ENCODE data around the gene MCOLN1.
"Not testable (repeated sequence)": the region's sequence is repeated elsewhere in the genome, so short reads cannot be mapped to it uniquely, and the experiment has no call there.

The MCOLN1 gene

DNA sequence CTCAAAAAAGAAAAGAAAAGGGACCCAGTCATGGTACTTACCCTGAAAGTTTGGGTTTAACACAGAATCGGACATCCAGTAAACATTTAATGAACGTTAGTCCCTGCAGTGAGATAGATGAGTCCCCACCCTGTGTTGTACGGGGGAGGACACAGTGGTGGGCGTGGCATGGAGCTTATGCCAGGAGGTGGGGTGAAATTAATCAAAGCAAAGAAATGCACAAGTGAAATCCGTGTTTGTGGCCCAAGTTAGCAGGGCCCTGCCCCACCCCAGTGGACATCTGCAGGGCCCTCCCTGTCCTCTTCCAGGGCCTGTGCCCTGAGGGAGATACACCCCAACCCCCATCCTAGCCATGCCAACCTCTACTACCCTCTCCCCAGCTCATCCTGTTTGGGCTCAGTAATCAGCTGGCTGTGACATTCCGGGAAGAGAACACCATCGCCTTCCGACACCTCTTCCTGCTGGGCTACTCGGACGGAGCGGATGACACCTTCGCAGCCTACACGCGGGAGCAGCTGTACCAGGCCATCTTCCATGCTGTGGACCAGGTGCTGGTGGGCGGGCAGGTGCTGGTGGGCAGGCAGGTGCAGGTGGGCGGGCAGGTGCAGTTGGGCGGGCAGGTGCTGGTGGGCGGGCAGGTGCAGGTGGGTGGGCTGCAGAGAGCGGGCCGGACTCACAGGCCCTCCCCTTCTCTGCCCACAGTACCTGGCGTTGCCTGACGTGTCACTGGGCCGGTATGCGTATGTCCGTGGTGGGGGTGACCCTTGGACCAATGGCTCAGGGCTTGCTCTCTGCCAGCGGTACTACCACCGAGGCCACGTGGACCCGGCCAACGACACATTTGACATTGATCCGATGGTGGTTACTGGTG lies 3.9 kb downstream of the MCOLN1 start:
- FAIRE-seq, result no peak

DNA sequence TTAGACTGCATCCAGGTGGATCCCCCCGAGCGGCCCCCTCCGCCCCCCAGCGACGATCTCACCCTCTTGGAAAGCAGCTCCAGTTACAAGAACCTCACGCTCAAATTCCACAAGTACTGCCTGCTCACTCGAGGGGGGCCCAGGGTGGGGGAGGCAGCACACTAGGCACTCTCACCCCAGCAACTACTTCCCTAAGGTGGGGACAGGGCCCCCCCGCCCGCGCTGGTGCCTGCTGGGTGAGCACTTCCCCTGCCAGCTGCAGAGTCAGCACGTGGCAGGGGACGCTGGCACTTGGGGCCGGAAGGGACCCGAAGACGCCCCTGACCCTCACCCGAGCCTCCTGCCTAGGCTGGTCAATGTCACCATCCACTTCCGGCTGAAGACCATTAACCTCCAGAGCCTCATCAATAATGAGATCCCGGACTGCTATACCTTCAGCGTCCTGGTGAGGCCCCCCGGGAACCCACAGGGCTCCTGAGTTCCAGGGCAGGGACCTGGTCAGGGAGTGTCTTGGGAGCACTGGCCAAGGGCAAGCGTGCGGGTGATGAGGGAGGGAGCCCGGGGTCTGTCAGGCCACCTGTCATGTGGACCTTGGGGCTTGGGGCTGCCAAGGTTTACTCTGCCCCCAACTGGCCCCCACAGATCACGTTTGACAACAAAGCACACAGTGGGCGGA lies 5.2 kb downstream of the MCOLN1 start:
- FAIRE-seq, result no peak

- FAIRE-seq, result no peak
These were observed 5.7 kb downstream of the MCOLN1 start for GRCh38 chr19:7528192-7528519.

GRCh38 chr19:7528522-7529245 lies 6.3 kb downstream of the MCOLN1 start:
- FAIRE-seq, result no peak

DNA sequence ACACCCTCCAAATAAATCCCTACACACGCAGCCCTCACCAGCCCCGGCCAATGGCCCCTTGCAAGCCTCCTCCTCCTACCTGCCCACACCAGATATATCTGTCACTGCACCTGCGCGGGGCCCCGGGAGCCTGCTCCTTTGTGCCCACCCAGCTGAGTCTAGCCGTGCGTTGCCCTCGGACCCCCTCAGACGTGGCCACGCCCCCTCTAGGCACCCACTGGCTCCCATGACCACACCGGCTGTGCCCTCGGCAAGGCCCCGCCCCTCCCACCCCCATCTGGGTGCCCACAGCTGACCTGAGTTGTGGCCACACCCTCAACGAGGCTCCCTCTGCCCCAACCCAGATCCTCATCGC lies 6.8 kb downstream of the MCOLN1 start:
- FAIRE-seq, result no peak

GRCh38 chr19:7529610-7530490 lies 7.4 kb downstream of the MCOLN1 start:
- no peak for FAIRE-seq

DNA sequence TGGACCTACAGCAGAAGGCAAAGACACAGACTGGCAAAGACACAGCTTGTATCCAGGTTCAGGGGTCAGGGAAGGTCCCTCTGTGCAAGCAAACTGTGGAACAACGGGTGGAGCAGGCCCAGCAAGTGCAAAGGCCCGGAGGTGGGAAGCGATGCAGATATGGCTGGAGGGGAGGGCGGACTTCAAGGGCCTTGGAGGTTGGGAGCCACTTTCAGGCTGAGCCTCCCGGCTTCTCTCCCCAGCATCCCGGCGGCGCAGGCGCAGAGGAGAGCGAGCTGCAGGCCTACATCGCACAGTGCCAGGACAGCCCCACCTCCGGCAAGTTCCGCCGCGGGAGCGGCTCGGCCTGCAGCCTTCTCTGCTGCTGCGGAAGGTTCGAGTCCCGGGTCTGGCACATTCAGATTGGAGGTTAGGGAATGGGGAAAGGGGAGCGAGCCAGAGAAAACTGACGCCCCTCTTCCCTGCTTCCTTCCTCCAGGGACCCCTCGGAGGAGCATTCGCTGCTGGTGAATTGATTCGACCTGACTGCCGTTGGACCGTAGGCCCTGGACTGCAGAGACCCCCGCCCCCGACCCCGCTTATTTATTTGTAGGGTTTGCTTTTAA lies 11.0 kb downstream of the MCOLN1 start:
- FAIRE-seq, result no peak

DNA sequence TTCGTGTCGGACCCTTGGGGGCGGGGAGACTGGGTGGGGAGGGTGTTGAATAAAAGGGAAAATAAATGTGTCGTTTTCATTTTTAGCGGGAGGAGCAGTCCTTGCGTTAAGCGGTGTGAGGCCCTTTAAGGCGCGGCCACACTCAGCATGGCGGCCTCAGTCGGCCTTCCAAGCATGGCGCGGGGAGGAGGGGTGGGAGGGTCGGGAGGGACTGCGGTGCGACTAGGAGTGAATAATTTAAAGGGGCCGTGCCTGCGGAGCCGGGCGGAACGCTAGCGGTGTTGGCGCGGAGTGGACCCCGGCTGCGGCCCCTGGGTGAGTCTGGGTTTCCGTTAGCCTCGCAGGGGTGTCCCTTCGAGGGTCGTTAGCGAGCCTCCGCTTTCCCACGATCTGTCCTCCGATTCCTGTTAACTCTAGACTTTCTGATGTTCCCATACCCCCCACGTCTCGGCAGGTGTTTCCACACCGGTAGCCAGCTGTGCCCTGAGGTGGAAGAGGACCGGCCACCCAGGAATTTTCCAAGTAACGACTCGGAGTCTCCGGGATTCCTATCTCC lies 11.6 kb downstream of the MCOLN1 start:
- no peak for FAIRE-seq

GRCh38 chr19:7534531-7535046 lies 12.2 kb downstream of the MCOLN1 start:
- FAIRE-seq, result peak; percentile 94

- FAIRE-seq, result peak; percentile 93
These were observed 12.9 kb downstream of the MCOLN1 start, which contains the start of gene PNPLA6 for GRCh38 chr19:7535047-7535997. PNPLA6 (plus strand) TSS chr19:7535717; CDS start chr19:7535789, 72 bp downstream.

GRCh38 chr19:7535998-7536695 lies 13.7 kb downstream of the MCOLN1 start:
- FAIRE-seq, result no peak

DNA sequence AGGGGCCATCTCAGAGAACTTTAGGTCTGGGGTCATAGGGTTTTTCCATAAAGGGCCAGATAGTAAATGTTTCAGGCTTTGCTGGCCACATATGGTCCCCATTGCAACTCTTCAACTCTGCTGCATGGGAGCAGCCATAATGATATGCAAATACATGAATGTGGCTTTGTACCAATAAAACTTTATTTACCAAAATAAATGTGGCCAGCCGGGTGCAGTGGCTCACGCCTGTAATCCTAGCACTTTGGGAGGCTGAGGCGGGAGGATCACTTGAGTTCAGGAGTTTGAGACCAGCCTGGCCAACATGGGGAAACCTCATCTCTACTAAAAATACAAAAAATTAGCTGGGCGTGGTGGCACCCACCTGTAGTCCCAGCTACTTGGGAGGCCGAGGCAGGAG lies 16.6 kb downstream of the MCOLN1 start:
- not testable (repeated sequence) for FAIRE-seq

GRCh38 chr19:7539827-7540425 lies 17.5 kb downstream of the MCOLN1 start:
- FAIRE-seq, result no peak

DNA sequence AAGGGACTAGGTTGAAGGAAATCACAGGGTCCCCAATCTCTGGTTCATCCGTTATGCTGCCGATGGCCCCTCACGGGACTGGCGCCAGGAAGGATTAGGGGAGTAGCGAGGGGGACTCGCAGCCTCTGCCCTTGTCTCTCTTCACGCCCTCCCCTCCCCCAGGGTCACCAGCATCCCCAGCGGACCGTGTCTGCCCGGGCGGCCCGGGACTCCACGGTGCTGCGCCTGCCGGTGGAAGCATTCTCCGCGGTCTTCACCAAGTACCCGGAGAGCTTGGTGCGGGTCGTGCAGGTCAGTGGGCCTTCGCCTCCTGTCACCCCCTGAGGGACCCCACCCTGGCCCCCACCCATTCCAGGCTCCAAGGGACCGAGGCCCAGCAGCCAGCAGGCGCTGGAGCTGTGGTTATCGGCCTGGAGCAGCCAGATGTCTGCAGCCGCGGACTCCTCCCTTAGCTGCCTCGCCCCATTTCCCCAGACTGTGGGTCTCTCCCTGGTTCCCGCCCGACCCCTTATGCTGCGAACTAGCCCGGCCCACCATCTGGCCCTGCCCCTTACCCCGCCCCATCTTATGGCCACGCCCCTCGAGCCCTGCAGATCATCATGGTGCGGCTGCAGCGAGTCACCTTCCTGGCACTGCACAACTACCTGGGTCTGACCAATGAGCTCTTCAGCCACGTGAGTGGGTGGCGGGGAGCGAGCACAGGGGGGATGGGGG lies 18.5 kb downstream of the MCOLN1 start:
- no peak for FAIRE-seq

DNA sequence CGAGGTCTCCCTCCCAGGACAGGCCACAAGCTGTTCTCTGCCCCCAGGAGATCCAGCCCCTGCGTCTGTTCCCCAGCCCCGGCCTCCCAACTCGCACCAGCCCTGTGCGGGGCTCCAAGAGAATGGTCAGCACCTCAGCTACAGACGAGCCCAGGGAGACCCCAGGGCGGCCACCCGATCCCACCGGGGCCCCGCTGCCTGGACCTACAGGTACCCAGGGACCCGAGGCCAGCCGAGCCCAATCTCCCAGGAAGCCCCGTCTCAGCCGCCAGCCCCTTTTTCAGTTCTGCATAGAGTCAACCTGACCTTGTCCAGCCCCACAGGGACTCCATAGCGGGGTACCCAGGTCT lies 19.0 kb downstream of the MCOLN1 start:
- FAIRE-seq, result no peak

- FAIRE-seq, result no peak
These were observed 19.5 kb downstream of the MCOLN1 start for GRCh38 chr19:7541828-7542443.

DNA sequence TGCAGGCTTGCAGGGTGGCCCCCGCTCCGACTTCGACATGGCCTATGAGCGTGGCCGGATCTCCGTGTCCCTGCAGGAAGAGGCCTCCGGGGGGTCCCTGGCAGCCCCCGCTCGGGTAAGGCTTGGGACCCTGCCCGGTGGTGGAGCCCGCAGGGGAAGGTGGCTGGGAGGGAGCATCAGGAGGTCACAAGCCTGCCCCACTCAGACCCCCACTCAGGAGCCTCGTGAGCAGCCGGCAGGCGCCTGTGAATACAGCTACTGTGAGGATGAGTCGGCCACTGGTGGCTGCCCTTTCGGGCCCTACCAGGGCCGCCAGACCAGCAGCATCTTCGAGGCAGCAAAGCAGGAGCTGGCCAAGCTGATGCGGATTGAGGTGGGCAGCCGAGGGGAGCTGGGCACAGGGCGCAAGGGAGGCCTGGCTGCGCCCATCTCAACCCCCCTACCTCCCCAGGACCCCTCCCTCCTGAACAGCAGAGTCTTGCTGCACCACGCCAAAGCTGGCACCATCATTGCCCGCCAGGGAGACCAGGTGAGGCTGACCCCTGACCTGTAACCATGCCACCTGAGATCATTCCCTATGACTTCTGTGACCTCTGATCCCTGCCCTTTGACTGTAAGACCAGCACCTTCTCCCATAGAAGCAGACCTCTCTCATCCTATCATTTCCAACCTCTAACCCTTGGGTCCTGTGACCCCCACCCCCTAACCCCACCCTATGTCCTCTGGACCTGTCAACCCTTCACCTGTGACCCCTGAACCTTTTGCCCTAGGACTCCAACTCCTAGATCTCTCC lies 20.3 kb downstream of the MCOLN1 start:
- no peak for FAIRE-seq

DNA sequence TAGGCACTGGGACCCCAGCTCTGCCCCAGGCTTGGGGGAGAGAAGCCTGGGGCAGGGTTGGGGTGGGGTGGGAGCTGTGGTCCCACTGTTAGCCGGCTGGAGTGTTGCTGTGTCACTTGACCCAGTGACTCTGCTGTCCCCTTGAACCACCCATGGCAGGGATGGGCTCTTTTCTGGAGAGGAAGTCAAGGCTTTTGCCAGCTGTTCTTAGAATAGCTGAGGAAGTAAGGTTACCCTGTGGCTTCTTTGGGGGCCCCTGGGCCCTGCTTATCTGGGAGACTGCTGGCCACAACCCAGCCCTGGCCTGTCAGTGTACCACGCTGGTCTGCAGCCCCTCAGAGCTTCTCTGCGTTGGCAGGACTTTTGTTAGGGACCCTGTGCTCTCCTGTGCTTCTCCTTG lies 22.2 kb downstream of the MCOLN1 start:
- FAIRE-seq, result no peak

Data from G401.6 (cell line).